Sigmoid colon (tissue), 4 donors: Measurements from ENCODE around the gene GOLGA6L10.
"Not testable (repeated sequence)": the region's sequence is repeated elsewhere in the genome, so short reads cannot be mapped to it uniquely, and the experiment has no call there.

ENCODE experiments used
- EP300 ChIP-seq, 4 donors: sonication (generic); formaldehyde crosslinking; IDR thresholded peaks; one replicate each; pipeline ENCODE4 v1.6.1; 2017; ENCODE audit warnings: antibody characterized with exemption in 4 of 4
- POLR2A ChIP-seq, 2 donors: fragments of 450-650 bp; IDR thresholded peaks; one replicate each; pipeline ENCODE4 v1.6.1; 2016; ENCODE audit warnings: antibody characterized with exemption in 2 of 2, mild to moderate bottlenecking in 2 of 2, moderate library complexity in 2 of 2
- POLR2AphosphoS5 ChIP-seq, 4 donors: sonication (generic); formaldehyde crosslinking; IDR thresholded peaks; one replicate each; pipeline ENCODE4 v1.6.1; 2017; ENCODE audit warnings: antibody characterized with exemption in 4 of 4
- TF ChIP-seq, protein P1 (sequence below), 4 experiments: fragments of 450-650 bp in 3 of 4; fragments of 200-600 bp in 1 of 4; IDR thresholded peaks; one replicate each; pipeline ENCODE4 v1.5.1; 2016 to 2019; ENCODE audit warnings: antibody characterized with exemption in 4 of 4, mild to moderate bottlenecking in 3 of 4, moderate library complexity in 2 of 4

- TF ChIP-seq, protein P1, sequence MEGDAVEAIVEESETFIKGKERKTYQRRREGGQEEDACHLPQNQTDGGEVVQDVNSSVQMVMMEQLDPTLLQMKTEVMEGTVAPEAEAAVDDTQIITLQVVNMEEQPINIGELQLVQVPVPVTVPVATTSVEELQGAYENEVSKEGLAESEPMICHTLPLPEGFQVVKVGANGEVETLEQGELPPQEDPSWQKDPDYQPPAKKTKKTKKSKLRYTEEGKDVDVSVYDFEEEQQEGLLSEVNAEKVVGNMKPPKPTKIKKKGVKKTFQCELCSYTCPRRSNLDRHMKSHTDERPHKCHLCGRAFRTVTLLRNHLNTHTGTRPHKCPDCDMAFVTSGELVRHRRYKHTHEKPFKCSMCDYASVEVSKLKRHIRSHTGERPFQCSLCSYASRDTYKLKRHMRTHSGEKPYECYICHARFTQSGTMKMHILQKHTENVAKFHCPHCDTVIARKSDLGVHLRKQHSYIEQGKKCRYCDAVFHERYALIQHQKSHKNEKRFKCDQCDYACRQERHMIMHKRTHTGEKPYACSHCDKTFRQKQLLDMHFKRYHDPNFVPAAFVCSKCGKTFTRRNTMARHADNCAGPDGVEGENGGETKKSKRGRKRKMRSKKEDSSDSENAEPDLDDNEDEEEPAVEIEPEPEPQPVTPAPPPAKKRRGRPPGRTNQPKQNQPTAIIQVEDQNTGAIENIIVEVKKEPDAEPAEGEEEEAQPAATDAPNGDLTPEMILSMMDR (IDR thresholded peaks at IDR 0.05), result not testable (repeated sequence)
- not testable (repeated sequence) for TF ChIP-seq EP300, POLR2A, POLR2AphosphoS5 (IDR thresholded peaks at IDR 0.05)
Measured at GRCh38 chr15:82317516-82317915, 31.8 kb downstream of the GOLGA6L10 start.
